Measurements from ENCODE around the gene MACROH2A1.

The MACROH2A1 gene

DNA sequence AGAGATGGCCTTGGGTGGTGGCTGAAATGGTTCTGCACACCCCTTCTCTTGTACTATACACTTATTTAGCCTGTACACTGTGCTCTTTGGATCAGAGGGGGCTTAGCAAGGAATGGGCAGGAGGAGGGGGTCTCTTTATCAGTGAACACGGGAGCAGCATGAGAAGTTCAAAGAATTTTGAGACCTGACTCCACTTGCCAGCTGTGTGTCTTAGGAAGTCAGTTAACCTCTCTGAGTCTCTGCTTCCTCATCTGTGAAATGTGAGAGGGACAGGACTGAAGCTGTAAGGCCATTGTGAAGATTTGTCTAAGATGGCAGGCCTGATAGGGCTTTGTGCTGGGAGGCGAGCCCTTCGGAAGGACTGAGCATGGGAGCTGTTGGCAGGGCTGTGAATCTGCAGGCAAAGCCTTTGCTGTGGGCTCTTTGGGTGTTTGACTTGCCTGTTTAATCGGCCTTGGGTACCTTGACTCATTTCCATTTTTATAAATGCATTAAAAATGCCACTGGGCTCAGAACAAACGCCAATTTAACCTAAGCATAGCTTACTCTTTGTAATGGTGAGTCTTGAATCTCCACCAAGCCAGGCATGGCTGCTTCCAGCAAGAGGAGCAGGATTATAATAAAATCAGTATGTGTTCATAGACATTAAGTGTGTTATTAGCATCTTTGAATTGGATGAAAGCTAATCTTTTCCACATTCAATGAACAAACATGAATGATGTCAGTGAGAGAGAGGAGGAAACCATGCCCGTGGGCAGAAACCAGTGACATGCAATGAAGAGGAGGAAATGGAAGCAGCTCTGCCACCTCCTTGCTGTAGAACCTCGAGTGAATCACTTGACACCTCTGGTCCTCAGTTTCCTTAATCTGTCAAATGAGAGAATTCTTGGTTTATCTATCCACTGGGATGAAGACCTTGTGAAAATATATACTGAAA, 89.4 kb downstream of the MACROH2A1 start:
- H3K4me3 ChIP-seq (ENCODE audit: low read depth, low read length), result no peak overlapping the region
- no peak for TF ChIP-seq CTCF (IDR thresholded peaks at IDR 0.05; ENCODE audit: borderline replicate concordance, insufficient read depth, low read depth, low read length)

DNA sequence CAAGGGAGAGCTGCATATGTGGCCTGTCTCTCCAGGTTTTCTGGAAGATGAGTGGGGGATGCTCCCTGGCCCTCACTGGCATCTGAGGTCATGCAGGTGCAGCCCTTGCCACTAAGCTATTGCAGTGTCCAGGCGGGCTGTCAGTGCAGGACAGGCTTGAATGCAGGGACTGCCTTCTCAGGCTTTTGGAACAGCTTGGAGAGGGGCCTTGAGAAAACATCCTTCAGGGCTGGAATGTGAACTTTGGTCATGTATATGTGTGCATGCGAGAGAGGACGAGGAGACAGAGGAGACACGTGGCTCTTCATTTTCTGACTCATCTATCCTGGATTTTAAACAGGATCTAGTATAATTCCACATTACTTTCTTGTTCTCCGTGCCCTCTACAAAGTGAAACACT, 90.3 kb downstream of the MACROH2A1 start:
- no peak for TF ChIP-seq CTCF (IDR thresholded peaks at IDR 0.05; ENCODE audit: borderline replicate concordance, insufficient read depth, low read depth, low read length)
- no peak overlapping the region for H3K4me3 ChIP-seq (ENCODE audit: low read depth, low read length)

- H3K4me3 ChIP-seq (ENCODE audit: low read depth, low read length), result no peak overlapping the region
- no peak for TF ChIP-seq CTCF (IDR thresholded peaks at IDR 0.05; ENCODE audit: borderline replicate concordance, insufficient read depth, low read depth, low read length)
These were observed 90.8 kb downstream of the MACROH2A1 start for GRCh38 chr5:135308245-135308644.

- no peak overlapping the region for H3K4me3 ChIP-seq (ENCODE audit: low read depth, low read length)
- no peak for TF ChIP-seq CTCF (IDR thresholded peaks at IDR 0.05; ENCODE audit: borderline replicate concordance, insufficient read depth, low read depth, low read length)
These were observed 91.7 kb downstream of the MACROH2A1 start for GRCh38 chr5:135307143-135307903.

DNA sequence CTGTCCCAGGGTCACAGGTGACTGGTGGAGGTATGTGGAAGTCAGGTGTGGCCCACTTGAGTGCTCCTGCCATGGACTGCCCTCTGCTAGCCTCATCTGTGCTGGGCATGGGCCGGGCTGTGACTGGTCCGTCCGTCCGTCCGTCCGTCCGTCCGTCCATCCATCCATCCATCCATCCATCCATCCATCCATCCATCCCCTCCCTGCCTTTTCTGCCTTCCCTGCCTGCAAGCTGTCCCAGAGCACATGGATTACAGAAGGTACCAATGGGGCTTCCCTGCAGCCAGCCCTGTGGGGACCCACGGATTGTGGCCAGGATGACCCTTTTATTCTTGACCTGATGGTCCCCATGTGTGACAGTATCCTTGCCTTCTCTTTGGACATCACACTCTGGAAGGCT, 92.5 kb downstream of the MACROH2A1 start:
- H3K4me3 ChIP-seq (ENCODE audit: low read depth, low read length), result no peak overlapping the region
- TF ChIP-seq CTCF (IDR thresholded peaks at IDR 0.05; ENCODE audit: borderline replicate concordance, insufficient read depth, low read depth, low read length), result no peak

DNA sequence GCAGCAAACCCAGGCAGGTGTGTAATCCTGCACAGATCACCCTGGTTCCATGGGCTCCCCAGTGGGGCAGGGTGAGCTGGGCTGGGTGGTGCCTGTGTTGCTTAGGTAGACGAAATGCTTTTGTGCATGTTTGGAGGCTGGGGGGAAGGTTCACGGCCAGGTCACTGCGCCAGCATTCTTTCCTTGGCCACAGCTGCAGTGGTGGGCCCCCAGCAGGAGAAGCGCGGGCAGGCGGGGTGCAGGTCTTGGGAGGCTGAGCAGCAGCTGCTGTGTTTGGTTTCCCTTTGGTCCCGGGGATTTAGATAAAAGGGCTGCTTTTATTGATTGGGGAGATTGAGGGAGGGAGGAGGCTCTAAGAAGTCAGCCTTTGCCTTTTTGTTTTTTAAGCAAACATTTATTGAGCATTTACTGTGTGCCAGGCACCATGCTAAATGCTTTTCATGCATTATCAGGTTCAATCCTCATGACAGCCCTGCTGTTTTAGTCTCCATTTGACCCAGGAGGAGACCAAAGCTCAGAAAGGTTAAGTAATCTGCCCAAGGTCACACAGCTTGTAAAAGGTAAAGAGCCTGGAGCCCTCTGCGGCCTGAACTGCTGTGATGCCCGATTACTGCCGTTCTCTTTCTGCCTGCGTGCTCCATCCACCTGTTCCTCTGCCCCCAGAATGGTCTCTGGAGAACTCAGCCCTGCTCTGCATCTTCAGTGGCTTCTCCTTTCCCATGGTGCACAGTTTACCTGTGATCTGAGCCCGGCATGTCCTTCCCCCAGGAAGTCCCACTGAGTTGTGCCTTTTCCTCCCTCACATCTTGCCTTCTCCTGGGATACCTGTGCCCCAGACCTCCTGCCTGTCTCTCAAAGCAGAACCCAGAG, 94.4 kb downstream of the MACROH2A1 start:
- no peak overlapping the region for H3K4me3 ChIP-seq (ENCODE audit: low read depth, low read length)
- TF ChIP-seq CTCF (IDR thresholded peaks at IDR 0.05; ENCODE audit: borderline replicate concordance, insufficient read depth, low read depth, low read length), result no peak

Data from GM12875 (cell line).